ENCODE results near the gene SLC19A1. TPM values are rescaled to one million over a fixed set of nuclear protein-coding genes. Genes with fewer than 3 reads are reported as not detected.

SLC19A1 gene
- 8.2 TPM for total RNA-seq
- long read RNA-seq, partial matches to known transcripts = 2 of 12 reads
- long read RNA-seq, other reads (novel, unspliced or antisense) = 5 of 12 reads

GRCh38 chr21:45542242-45542666 lies at the start of gene SLC19A1:
TSS of gene SLC19A1 (minus strand) at chr21:45542440. CDS start at chr21:45537959, 4,481 bp downstream.
- DNase-seq (ENCODE audit: missing footprints) (peak; percentile 93), ATAC-seq (peak; percentile 86)
- intact Hi-C loops (cut with DNase I) = no loop called here

- ATAC-seq (no peak), DNase-seq (ENCODE audit: missing footprints) (no peak)
- intact Hi-C loops (cut with DNase I) = loop anchor here (5.0 kb wide), 1 partner anchor 34 kb away; no protein-coding TSS in a partner anchor
Observed at GRCh38 chr21:45591619-45592207, 49.5 kb upstream of the SLC19A1 start.

GRCh38 chr21:45590726-45591618 lies 48.7 kb upstream of the SLC19A1 start:
- DNase-seq (ENCODE audit: missing footprints) (no peak), ATAC-seq (peak; percentile 57)
- intact Hi-C loops (cut with DNase I) = loop anchor here (5.0 kb wide), 1 partner anchor 34 kb away; no protein-coding TSS in a partner anchor

GRCh38 chr21:45590246-45590725 lies 48.0 kb upstream of the SLC19A1 start:
- ATAC-seq = peak; percentile 91
- intact Hi-C loops (cut with DNase I) = loop anchor here (5.0 kb wide), 1 partner anchor 33 kb away; no protein-coding TSS in a partner anchor
- DNase-seq (ENCODE audit: missing footprints) = peak; percentile 85

- DNase-seq (ENCODE audit: missing footprints) (no peak), ATAC-seq (peak; percentile 5)
- intact Hi-C loops (cut with DNase I) = loop anchor here (5.0 kb wide), 1 partner anchor 32 kb away; no protein-coding TSS in a partner anchor
Observed at GRCh38 chr21:45589686-45590245, 47.5 kb upstream of the SLC19A1 start.

- ATAC-seq = no peak
- no peak for DNase-seq (ENCODE audit: missing footprints)
- intact Hi-C loops (cut with DNase I) = no loop called here
Observed at GRCh38 chr21:45588871-45589491, 46.7 kb upstream of the SLC19A1 start.

GRCh38 chr21:45588086-45588825 lies 46.0 kb upstream of the SLC19A1 start:
- intact Hi-C loops (cut with DNase I) = no loop called here

GRCh38 chr21:45586289-45586858 lies 44.1 kb upstream of the SLC19A1 start:
- ATAC-seq (no peak), DNase-seq (ENCODE audit: missing footprints) (no peak)
- intact Hi-C loops (cut with DNase I) = no loop called here

More at GRCh38 chr21:45588086-45588825, 46.0 kb upstream of the SLC19A1 start:
- ATAC-seq = no peak
- no peak for DNase-seq (ENCODE audit: missing footprints)

- DNase-seq (ENCODE audit: missing footprints) (no peak), ATAC-seq (no peak)
- intact Hi-C loops (cut with DNase I) = no loop called here
Observed at GRCh38 chr21:45584786-45585185, 42.5 kb upstream of the SLC19A1 start.

GRCh38 chr21:45583831-45584509 lies 41.7 kb upstream of the SLC19A1 start:
- ATAC-seq = no peak
- intact Hi-C loops (cut with DNase I) = no loop called here
- DNase-seq (ENCODE audit: missing footprints) = no peak

GRCh38 chr21:45582128-45582527 lies 39.9 kb upstream of the SLC19A1 start:
- no peak for ATAC-seq
- no peak for DNase-seq (ENCODE audit: missing footprints)
- intact Hi-C loops (cut with DNase I) = no loop called here

GRCh38 chr21:45581322-45581712 lies 39.1 kb upstream of the SLC19A1 start:
- no peak for DNase-seq (ENCODE audit: missing footprints)

GRCh38 chr21:45580576-45581321 lies 38.5 kb upstream of the SLC19A1 start:
- DNase-seq (ENCODE audit: missing footprints) = no peak
- intact Hi-C loops (cut with DNase I) = no loop called here
- no peak for ATAC-seq

More at GRCh38 chr21:45581322-45581712, 39.1 kb upstream of the SLC19A1 start:
- ATAC-seq = no peak
- intact Hi-C loops (cut with DNase I) = no loop called here

- no peak for DNase-seq (ENCODE audit: missing footprints)
- ATAC-seq = no peak
- intact Hi-C loops (cut with DNase I) = no loop called here
Observed at GRCh38 chr21:45580181-45580575, 37.9 kb upstream of the SLC19A1 start.

GRCh38 chr21:45579383-45580180 lies 37.3 kb upstream of the SLC19A1 start:
- ATAC-seq (no peak), DNase-seq (ENCODE audit: missing footprints) (no peak)
- intact Hi-C loops (cut with DNase I) = no loop called here
